BE2C (cell line): ENCODE data around the gene ACAD8.
A peak's percentile ranks its signal among the peaks of the same experiment; 100 is the strongest.

ENCODE experiments used
- DNase-seq: peaks from one replicate; pipeline ENCODE4 v3.0.0-alpha.2; 2020
- H3K27me3 ChIP-seq: fragments of 250-450 bp; sonication (Bioruptor Pico); 2 replicates; pipeline ENCODE4 v1.5.1; 2020; ENCODE audit warnings: mild to moderate bottlenecking
- H3K36me3 ChIP-seq: fragments of 250-450 bp; sonication (Bioruptor Pico); 2 replicates; pipeline ENCODE4 v1.5.1; 2020; ENCODE audit warnings: mild to moderate bottlenecking
- H3K4me1 ChIP-seq: fragments of 250-450 bp; sonication (Bioruptor Pico); 2 replicates; pipeline ENCODE4 v1.5.1; 2020
- H3K4me3 ChIP-seq: 2 replicates; pipeline ENCODE4 v1.5.1; 2011; ENCODE audit warnings: low read depth, low read length
- H3K9me3 ChIP-seq: fragments of 250-450 bp; sonication (Bioruptor Pico); 2 replicates; pipeline ENCODE4 v1.5.1; 2020
- CTCF ChIP-seq: IDR thresholded peaks from 2 replicates; pipeline ENCODE4 v1.5.1; 2012; ENCODE audit warnings: mild to moderate bottlenecking, low read depth, low read length

ACAD8 gene

DNA sequence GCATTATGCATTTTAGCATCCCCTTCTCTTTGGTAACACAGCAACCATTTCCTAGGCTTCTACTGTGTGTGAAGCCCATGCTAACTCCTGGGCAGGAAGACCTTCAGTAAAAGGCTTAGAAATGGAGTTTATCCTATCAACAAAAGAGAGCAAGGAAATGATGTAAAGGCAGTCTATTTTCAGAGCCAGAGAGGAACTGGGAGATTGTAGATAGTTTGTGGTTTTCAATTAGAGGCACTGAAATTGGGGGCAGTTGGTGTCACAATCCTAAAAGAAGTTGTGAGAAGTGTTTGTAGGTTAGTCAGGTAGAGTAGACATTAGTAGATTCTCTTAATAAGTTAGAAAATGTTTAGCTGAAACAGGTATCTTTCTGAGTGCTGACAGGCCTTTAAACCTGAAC lies 7.1 kb downstream of the ACAD8 start:
- Histone ChIP-seq H3K9me3 (no peaks in the 10 kb centered on the region), H3K4me3 (no peak overlapping the region), H3K36me3 (peaks cover 6% of the 10 kb centered on the region), H3K27me3 (no peaks in the 10 kb centered on the region), H3K4me1 (no peaks in the 10 kb centered on the region)
- TF ChIP-seq CTCF: no peak
- no peak for DNase-seq

GRCh38 chr11:134260983-134261382 lies 7.6 kb downstream of the ACAD8 start:
- Histone ChIP-seq H3K4me1 (no peaks in the 10 kb centered on the region), H3K36me3 (peaks cover 6% of the 10 kb centered on the region), H3K9me3 (no peaks in the 10 kb centered on the region), H3K4me3 (no peak overlapping the region), H3K27me3 (no peaks in the 10 kb centered on the region)
- no peak for DNase-seq
- no peak for TF ChIP-seq CTCF

- H3K27me3 ChIP-seq: no peaks in the 10 kb centered on the region
- H3K36me3 ChIP-seq: peaks cover 6% of the 10 kb centered on the region
- H3K9me3 ChIP-seq: no peaks in the 10 kb centered on the region
- peak; percentile 57 for DNase-seq
- H3K4me1 ChIP-seq: no peaks in the 10 kb centered on the region
- TF ChIP-seq CTCF: peak; percentile 84
- no peak overlapping the region for H3K4me3 ChIP-seq
Measured at GRCh38 chr11:134261626-134262488, 8.5 kb downstream of the ACAD8 start.

- H3K4me3 ChIP-seq: no peak overlapping the region
- H3K36me3 ChIP-seq: no peaks in the 10 kb centered on the region; the same call in 1 of the 2 replicates
- H3K9me3 ChIP-seq: no peaks in the 10 kb centered on the region
- no peaks in the 10 kb centered on the region for H3K27me3 ChIP-seq
- DNase-seq: no peak
- no peak for TF ChIP-seq CTCF
- H3K4me1 ChIP-seq: no peaks in the 10 kb centered on the region
Measured at GRCh38 chr11:134264966-134265764, 11.8 kb downstream of the ACAD8 start.

- Histone ChIP-seq H3K9me3 (no peaks in the 10 kb centered on the region), H3K4me3 (no peak overlapping the region), H3K4me1 (no peaks in the 10 kb centered on the region), H3K36me3 (no peaks in the 10 kb centered on the region), H3K27me3 (peaks cover 3% of the 10 kb centered on the region; the same call in 1 of the 2 replicates)
- no peak for TF ChIP-seq CTCF
- DNase-seq: no peak
Measured at GRCh38 chr11:134266440-134266839, 13.1 kb downstream of the ACAD8 start.

GRCh38 chr11:134266841-134267251 lies 13.5 kb downstream of the ACAD8 start:
- Histone ChIP-seq H3K4me1 (no peaks in the 10 kb centered on the region), H3K4me3 (no peak overlapping the region), H3K36me3 (no peaks in the 10 kb centered on the region), H3K9me3 (no peaks in the 10 kb centered on the region), H3K27me3 (peaks cover 8% of the 10 kb centered on the region; the same call in 1 of the 2 replicates)
- no peak for DNase-seq
- no peak for TF ChIP-seq CTCF
